Mucosa of stomach (tissue), 1 donor: Measurements from ENCODE around the gene MACROD2.

Experiments used
- H3K27me3 ChIP-seq: one replicate; pipeline ENCODE4 v1.7.0; 2013; ENCODE audit warnings: mild to moderate bottlenecking, low read length; ENCODE audit not compliant: control insufficient read depth, insufficient read depth
- H3K36me3 ChIP-seq: one replicate; pipeline ENCODE4 v1.7.0; 2013; ENCODE audit warnings: low read length; ENCODE audit not compliant: control insufficient read depth, insufficient read depth
- H3K4me1 ChIP-seq: one replicate; pipeline ENCODE4 v1.7.0; 2013; ENCODE audit warnings: mild to moderate bottlenecking, low read length; ENCODE audit not compliant: control insufficient read depth, insufficient read depth
- H3K4me3 ChIP-seq: one replicate; pipeline ENCODE4 v1.7.0; 2013; ENCODE audit warnings: low read length
- H3K9ac ChIP-seq: one replicate; pipeline ENCODE4 v1.7.0; 2013; ENCODE audit warnings: mild to moderate bottlenecking, low read length, moderate library complexity
- H3K9me3 ChIP-seq: one replicate; pipeline ENCODE4 v1.7.0; 2013; ENCODE audit warnings: mild to moderate bottlenecking, low read length, moderate library complexity; ENCODE audit not compliant: control insufficient read depth
- donor health status: Pancreatic carcinoma.

Gene MACROD2

DNA sequence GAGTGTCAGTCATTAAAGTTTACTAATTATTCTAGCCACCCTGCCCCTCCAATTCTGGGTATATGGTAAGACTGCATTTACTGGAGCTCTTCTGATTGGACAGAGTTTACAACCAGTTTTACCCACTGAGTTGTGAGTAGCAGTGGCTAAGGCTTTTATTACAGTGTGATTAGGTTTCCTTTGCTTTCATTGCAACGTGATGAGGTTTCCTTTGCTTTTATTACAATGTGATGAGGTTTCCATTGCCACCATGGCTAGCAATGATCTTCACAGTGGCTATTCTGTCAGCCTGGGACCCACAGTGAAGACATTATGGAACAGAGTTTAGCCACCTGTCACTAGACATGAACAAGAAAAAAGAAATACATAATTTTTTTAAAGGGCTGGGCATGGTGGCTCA, 1052.3 kb downstream of the MACROD2 start:
- no peak overlapping the region for H3K9ac ChIP-seq
- peaks cover 3% of the 10 kb centered on the region for H3K4me1 ChIP-seq
- no peak overlapping the region for H3K4me3 ChIP-seq
- no peaks in the 10 kb centered on the region for H3K27me3 ChIP-seq
- H3K9me3 ChIP-seq = no peaks in the 10 kb centered on the region
- no peaks in the 10 kb centered on the region for H3K36me3 ChIP-seq

DNA sequence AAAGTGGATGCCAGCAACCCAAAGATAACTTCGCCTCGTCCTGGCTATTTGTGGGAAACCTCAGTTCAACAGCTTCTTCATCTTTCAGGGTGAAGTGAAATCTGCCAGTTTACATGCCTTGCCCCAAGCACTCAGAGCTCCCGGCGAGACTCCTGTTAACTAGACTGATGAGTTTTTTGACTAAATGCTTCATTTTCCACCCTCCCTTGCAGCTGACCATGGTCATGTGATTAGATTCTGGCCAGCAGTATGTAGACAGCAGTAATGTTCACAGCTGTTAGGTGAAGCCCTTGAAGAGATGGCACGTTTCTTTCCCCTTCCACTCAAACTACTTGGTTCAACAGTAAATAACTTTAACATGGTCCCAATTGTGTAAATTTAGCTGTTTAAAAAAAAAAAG, 1060.9 kb downstream of the MACROD2 start:
- Histone ChIP-seq H3K4me1 (no peaks in the 10 kb centered on the region), H3K36me3 (no peaks in the 10 kb centered on the region), H3K27me3 (no peaks in the 10 kb centered on the region), H3K9me3 (no peaks in the 10 kb centered on the region), H3K4me3 (no peak overlapping the region), H3K9ac (no peak overlapping the region)

DNA sequence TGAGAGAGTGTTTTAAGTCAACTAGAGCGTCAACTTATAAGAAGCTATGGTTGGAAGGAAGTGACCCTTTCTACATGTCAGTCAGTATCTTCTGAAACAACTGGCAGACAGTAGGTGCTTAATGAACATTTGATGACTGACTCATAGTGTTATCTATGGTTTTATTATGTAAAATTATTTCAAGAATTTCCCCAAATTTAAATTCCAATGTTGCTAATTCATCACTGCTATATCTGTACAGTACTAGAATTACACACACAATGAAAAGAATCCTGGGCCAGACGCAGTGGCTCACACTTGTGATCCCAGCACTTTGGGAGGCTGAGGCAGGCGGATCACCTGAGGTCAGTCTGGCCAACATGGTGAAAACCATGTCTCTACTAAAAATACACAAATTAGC, 1063.5 kb downstream of the MACROD2 start:
- Histone ChIP-seq H3K9ac (no peak overlapping the region), H3K4me1 (no peaks in the 10 kb centered on the region), H3K4me3 (no peak overlapping the region), H3K36me3 (no peaks in the 10 kb centered on the region), H3K27me3 (no peaks in the 10 kb centered on the region), H3K9me3 (no peaks in the 10 kb centered on the region)

DNA sequence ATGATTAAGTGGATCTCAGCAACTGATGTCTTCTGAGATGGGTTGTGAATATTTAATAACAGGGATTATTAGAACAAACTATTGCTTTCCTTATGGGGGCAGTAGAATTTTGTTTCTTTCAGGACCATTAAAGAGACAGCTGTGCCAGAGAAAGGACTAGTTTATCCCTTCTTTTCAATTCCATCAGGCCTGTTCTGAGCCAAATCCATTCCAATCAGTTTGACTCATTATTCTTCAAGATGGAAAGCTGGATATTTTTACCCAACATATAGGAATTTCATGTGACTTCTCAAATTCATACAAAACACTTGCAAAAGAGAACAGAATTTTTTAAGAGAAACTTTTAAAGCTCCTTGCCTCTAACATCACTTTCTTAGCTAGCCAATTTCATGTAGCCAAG, 1064.1 kb downstream of the MACROD2 start:
- Histone ChIP-seq H3K27me3 (no peaks in the 10 kb centered on the region), H3K4me3 (no peak overlapping the region), H3K36me3 (no peaks in the 10 kb centered on the region), H3K4me1 (no peaks in the 10 kb centered on the region), H3K9me3 (no peaks in the 10 kb centered on the region), H3K9ac (no peak overlapping the region)

DNA sequence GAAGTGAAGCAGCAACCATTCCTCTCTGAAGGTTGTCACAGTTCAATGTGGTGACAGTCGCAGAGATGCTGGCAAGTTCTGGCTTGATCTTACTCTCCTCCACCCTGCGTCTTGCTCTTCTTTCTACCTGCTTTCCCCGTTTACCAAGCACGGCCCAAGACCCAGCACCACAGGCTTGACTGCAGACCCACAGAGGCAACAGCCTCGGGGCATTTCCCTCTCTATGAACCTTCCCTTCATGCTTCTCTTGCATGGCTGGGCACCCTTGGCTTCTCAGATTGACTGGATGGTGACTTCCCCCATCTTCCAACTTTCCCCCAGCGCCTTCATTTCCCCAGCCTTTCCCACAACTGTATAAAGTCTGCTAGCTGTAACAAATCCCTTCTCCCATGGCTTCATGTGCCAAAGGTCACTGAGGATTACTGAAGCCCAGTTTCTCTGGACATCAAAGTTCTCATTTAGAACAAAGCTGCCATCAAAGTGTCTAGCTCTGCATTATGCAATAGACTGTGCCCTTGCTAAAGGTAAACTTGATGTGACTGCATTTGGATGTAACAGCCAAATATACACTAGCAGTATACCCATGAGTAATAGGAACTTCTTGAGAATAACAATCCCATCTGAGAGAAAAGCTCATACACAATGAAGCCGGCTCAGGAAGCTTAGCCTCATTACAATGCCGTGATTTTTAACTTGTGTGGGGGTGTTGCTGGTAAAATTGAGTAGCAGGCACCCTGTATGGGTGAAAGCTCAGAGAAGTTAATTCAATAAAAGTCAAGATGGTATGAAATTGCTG, 1065.1 kb downstream of the MACROD2 start:
- Histone ChIP-seq H3K27me3 (no peaks in the 10 kb centered on the region), H3K9me3 (no peaks in the 10 kb centered on the region), H3K4me3 (no peak overlapping the region), H3K4me1 (no peaks in the 10 kb centered on the region), H3K9ac (no peak overlapping the region), H3K36me3 (no peaks in the 10 kb centered on the region)

DNA sequence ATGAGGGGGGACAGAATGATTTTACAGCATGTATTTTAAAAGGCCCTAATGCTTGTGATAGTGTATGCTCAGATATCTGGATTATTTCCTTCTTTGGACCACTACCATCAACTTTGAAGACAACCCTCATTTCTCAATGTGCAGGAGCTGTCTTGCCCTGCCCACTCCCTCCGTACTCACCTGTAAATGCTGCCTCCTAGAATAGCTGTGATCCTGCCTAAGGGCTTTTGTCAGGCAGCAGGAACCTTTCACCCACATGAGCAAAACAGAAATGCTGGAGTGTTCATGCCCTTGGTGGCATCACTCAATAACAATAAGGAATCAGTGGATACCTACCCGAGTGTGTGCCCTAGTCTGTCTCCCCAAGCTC, 1065.7 kb downstream of the MACROD2 start:
- no peaks in the 10 kb centered on the region for H3K4me1 ChIP-seq

DNA sequence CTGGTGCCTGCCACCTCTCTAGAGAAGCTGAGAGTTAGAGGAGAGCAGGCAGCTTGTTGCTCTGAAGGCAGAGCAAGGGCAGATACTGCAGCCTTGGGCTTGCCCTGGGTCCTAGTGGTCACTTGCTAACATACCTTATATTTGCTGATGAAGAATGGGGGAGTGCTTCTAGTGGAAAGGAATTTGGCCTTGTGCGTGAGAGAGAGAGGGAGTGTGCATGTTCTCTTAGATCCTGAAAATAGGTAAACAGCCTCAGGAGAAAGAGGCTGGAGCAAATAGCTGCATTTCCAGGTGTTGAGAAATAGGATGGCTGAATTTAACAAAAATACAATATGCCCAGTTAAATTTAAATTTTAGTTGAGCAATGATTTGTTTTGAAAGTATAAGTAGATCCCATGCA, 1066.6 kb downstream of the MACROD2 start:
- no peaks in the 10 kb centered on the region for H3K4me1 ChIP-seq
- H3K4me3 ChIP-seq = no peak overlapping the region
- no peaks in the 10 kb centered on the region for H3K27me3 ChIP-seq
- H3K9me3 ChIP-seq = no peaks in the 10 kb centered on the region
- H3K36me3 ChIP-seq = no peaks in the 10 kb centered on the region
- H3K9ac ChIP-seq = no peak overlapping the region

More for the DNA sequence above, 1065.7 kb downstream of the MACROD2 start:
- Histone ChIP-seq H3K4me3 (no peak overlapping the region), H3K9me3 (no peaks in the 10 kb centered on the region), H3K9ac (no peak overlapping the region), H3K27me3 (no peaks in the 10 kb centered on the region), H3K36me3 (no peaks in the 10 kb centered on the region)

DNA sequence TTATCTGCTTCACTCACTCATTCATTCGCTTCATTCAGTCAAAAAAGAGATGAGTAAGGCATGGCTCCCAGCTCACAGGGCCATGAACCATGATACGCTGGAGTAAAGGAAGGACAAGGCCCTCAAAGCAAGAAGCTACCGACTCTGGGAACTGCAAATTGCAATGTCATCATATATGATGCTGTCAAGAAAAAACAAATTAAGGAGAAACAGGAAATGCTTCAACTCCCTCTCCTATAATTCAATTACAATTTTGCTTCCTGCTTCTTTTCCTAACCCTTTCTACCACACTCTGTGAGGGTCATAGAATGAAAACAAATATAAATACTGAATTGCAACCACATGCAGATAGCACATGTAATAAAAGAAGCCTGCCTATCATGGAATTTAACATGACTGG, 1067.8 kb downstream of the MACROD2 start:
- H3K4me1 ChIP-seq = no peaks in the 10 kb centered on the region
- no peaks in the 10 kb centered on the region for H3K9me3 ChIP-seq
- H3K4me3 ChIP-seq = no peak overlapping the region
- H3K9ac ChIP-seq = no peak overlapping the region
- H3K27me3 ChIP-seq = no peaks in the 10 kb centered on the region
- no peaks in the 10 kb centered on the region for H3K36me3 ChIP-seq

DNA sequence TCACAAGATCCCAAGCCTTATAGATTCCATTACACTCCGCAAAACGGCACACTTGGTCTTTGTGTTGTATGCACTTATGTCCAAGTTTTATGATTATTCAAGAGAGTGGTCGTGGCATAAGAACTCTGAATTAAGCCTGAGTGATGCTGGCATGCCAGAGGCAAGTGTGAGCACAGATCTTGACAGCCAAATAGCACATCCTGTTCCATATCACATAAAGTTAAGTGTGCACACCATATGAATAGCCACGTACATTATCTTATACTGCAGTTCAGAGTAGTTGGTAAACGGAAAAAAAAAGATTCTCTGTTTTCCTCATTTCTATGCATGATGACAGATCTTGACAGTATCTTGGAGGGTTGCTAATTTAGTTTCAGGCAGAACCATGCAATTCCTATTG, 1069.4 kb downstream of the MACROD2 start:
- Histone ChIP-seq H3K4me1 (no peaks in the 10 kb centered on the region), H3K4me3 (no peak overlapping the region), H3K9me3 (no peaks in the 10 kb centered on the region), H3K27me3 (no peaks in the 10 kb centered on the region), H3K36me3 (no peaks in the 10 kb centered on the region), H3K9ac (no peak overlapping the region)

DNA sequence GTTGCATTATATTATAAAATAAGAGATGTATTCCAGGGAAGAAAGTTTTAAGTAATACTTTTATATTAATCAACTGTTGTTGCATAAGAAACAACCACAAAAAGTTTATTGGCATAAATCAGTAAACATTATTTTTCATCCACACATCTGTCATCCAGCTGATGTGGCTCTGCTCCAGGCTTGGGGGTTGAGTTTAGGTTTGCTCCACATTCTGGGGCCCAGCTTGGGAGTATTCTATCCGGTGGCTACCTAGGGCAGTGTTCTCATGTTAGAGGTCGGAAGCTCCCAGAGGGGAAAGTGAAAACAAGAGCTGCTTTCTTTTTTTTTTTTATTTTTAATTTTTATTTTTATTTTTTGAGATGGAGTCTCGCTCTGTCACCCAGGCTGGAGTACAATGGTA, 1070.5 kb downstream of the MACROD2 start:
- Histone ChIP-seq H3K36me3 (no peaks in the 10 kb centered on the region), H3K4me3 (no peak overlapping the region), H3K4me1 (no peaks in the 10 kb centered on the region), H3K9me3 (no peaks in the 10 kb centered on the region), H3K9ac (no peak overlapping the region), H3K27me3 (no peaks in the 10 kb centered on the region)

DNA sequence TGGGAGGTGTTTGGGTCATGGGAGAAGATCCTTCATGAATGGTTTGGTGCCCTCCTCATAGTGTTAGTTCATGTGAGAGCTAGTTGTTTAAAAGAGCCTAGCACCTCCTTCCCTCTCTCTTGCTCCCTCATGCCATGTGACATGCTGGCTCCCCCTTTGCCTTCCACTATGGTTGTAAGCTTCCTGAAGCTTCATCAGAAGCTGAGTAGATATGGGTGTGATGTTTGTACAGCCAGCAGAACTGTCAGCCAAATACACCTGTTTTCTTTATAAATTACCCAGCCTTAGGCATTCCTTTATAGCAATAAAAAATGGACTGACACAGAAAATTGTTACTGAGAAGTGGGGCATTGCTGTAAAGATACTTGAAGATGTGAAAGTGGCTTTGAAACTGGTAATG, 1073.2 kb downstream of the MACROD2 start:
- Histone ChIP-seq H3K4me3 (no peak overlapping the region), H3K4me1 (no peaks in the 10 kb centered on the region), H3K9me3 (no peaks in the 10 kb centered on the region), H3K9ac (no peak overlapping the region), H3K36me3 (no peaks in the 10 kb centered on the region), H3K27me3 (no peaks in the 10 kb centered on the region)

DNA sequence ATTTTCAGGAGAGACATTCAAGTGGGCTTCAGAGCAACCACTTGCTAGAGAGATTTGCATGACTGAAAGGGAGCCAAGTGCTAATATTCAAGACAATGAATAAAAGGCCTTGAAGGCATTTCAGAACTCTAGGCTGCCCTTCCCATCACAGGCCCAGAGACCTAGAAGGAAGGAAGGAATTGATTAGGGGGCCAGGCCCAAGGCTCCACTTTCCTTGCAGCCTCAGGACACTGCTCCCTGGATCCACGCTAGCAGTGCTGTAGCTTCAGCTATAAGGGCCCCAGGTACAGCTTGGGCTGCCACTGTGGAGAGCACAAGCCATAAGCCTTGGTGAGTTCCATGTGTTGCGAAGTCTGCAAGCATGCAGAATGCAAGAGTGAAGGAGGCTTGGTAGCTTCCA, 1074.0 kb downstream of the MACROD2 start:
- no peaks in the 10 kb centered on the region for H3K36me3 ChIP-seq
- H3K27me3 ChIP-seq = no peaks in the 10 kb centered on the region
- H3K9ac ChIP-seq = no peak overlapping the region
- no peak overlapping the region for H3K4me3 ChIP-seq
- H3K4me1 ChIP-seq = no peaks in the 10 kb centered on the region
- no peaks in the 10 kb centered on the region for H3K9me3 ChIP-seq
